Cerebellar cortex (tissue), 1 donor: ENCODE measurements around the gene CSPG5.

Experiments
- DNase-seq: peaks from one replicate; pipeline ENCODE4 v3.0.0-alpha.2; 2015; ENCODE audit warnings: low spot score

CSPG5 gene

DNA sequence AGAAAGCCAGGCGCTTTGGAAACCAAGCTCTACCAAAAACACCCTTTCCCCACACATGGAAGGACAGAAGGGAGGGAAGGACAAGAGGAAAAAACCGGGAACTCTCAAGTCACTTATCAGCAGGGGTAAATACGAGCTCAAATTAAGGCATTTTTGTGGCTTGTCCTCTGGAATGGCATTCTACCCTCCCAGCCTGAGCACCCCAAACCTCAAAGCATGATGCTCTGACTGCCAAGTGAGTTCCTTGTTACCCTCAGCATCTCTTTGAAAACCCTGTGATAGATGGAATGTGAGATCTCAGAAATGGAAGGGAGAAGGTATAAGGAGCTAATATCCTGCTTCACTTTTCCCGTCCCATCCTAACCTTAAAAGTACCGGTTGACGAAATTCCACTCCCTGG lies 8.1 kb upstream of the CSPG5 start:
- no peak for DNase-seq

- no peak for DNase-seq
Observed at GRCh38 chr3:47583320-47584075, 4.8 kb upstream of the CSPG5 start.

DNA sequence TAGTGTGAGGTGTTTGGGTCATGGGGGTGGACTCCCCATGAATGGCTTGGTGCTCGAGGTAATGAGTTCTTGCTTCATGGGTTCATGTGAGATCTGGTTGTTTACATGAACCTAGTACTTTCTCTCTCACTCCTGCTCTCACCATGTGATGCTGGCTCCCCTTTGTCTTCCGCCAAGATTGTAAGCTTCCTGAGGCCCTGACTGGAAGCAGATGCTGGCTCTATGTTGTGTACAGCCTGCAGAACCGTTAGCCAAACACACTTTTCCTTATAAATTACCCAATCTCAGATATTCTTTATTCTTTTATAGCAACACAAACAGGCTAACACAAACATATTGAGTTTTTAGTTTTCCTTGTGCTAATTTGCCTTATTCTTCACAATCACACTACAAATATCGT lies 3.2 kb upstream of the CSPG5 start:
- no peak for DNase-seq

DNA sequence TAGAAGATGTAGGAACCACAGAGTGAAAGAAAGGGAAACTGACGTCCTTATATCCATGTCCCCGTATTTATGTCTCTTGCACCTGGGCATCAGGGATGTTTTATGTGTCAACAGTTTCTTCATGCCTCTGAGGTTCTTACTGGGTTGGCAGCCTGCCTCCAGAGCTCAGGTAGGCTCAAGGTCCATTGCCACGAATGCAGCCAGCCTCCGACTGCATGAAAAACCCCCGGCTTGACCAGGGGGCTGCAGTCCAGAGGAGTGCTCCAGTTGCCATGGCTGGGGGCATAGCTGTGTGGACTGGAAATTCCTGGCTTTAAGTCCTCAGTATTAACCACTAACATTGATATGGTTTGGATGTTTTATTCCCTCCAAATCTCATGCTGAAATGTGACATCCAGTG lies 2.8 kb upstream of the CSPG5 start:
- DNase-seq: no peak

DNA sequence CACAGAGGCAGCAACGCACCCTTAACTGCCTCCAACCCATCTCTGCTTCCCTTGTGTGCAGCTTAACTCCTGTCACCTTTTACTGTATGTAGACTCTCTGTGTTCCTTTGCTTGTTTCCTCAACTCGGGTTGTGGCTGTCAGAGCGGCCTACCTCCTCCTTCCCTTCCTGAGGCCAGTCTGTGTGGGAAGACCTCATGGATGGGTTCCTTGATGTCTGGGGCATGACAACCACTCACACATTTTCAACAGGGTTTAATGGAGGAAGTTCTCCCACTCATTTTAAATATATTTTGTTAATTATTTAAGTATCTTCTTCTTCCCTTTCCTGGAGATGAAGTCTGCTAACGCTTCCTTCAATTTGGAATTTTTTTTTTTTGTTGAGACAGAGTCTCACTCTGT lies 1.8 kb upstream of the CSPG5 start:
- peak; percentile 24 for DNase-seq

- DNase-seq: no peak
Observed at GRCh38 chr3:47579875-47580274, 1.2 kb upstream of the CSPG5 start.

DNA sequence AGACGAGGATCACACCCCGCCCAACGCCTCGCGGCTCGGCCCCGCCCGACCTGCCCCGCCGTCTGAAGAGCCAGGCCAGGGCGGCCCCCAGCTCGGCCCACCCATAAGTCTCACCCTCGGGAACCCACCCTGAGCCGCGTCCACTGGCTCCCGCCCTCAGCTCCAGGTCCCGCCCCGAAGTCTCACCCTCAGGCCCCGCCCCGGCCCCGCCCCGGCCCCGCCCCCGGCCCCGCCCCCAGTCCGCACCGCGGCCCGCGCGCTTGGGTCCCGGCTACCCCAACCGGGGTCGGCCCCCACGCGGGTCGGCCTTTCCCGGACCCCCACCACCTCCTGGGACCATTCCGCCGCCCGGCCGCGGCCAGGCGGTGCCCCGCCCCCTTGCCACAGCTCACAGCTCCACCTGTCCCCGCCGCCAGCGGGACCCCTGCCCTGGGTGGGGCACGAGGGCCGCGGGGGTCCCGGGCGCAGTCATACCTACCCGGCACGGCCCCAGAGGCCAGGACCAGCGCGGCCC lies 489 bp downstream of the CSPG5 start:
- DNase-seq: peak; percentile 31

GRCh38 chr3:47577583-47578118 lies 1.0 kb downstream of the CSPG5 start:
- DNase-seq: no peak

DNA sequence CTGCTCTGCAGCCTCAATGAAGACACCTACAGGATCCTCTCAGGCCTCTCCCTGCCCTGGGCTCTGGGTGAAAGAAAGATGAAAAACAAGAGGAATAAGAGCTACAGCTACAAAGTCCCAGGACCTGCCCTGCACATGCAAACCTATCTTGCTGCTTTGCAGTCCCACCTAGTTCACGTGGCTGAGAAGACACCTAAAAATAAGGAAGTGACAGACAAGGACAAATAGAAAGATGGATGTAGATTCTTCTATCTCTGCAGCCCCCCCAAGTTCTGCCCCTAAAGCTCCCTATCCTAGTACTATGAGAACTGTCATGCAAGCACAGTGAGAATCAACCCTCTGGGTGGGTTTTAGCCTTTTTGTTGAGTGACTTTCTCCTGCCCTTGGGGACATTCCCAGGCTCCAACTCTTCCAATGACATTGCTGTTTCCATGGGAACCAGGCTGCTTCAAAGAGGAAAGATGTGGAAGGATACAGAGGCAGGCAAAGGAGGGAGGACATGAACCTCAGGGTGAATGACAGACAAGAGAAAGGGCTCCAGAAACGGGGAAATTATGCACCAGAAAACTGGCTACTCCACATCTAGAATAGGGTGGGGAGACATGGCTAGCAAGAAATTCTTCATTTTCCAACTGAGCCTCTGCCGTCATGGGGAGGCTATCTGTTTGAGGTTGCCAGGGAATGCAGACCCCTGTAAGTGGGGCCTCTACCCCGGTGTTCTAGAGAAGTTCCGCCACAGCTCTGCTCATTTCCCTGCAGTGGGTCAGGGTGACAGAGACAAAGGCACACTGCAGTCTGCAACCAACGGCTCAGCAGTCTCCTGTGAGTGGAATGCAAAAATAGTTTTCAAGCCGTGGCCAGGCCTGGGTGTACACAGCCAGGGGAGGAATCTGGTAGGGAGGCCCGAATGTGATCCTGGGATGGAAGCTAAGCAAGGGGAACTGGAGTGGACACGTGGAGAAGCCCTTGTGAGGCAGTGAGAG lies 5.2 kb downstream of the CSPG5 start:
- DNase-seq: no peak

DNA sequence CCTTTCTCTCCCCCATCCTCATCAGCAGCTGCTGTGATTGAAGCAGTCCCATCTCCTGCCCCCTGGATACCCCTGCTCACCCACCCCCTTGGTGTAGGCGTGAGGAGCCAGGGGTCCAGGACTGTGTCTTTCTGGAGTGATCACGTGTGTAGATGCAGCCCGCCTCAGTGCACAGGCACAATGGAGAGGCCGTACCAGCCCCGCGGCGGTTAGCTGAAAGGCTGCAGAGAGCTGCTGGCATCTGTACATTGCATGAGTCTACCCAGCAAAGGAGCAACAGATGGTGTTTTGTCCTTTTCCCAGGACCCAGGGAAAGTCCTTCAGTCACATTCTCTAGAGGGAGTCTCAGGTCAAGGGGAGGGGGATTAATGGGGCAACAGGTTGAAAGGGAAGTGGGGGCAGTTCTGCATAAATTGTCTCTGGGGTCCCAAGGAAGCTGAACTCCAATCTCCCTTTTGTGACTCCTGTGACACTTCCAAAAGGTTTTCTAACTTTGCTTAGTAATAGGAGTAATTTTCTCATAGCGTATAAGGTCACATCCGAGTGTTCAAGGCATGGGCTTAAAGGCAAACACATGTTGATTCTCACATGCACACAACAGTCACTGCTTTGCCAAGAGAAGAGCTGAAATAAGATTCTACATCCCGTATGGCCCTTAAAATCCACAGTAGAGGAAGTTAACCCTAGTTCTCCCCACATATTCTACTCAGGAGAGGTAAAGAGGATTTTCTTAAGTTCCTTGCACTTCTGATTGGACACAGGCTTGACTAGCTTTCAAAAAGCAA lies 7.1 kb downstream of the CSPG5 start:
- peak; percentile 42 for DNase-seq

DNA sequence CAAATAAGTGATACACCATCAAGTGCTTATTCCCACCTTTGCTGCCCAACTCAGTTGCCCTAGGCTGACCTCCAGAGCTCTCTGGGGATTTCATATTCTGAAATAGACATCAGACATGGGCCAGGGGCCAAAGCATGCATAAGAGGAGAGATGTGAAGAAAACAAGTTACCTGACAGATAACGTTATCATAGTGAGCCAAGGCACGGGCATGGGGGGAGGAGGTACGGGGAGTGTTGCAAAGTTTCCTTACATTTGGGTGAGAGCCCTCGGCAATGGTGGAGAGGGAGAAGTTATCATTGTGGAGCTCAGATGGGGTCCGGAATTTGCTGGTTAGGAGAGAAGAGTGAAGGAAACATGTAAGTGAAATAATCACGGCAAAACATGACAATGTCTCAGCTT lies 9.8 kb downstream of the CSPG5 start:
- DNase-seq: no peak

DNA sequence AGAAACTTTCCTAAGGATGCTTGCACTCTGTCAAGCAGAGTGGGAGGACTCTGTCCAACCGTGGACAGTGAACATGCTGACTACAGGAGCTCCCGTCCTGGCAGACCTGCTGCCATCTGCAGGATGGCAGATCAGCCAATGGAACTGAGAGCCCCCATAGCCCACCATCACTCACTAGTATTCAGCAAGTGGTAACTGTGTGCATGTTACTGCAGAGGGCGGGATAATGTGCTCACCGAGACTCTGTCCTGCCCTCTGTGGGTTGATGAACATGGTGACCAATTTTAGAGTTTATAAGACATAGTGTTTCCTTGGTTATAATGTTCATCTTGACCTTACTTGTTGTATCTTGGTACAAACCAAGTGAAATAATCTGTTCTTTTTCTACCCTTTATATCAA lies 11.5 kb downstream of the CSPG5 start:
- DNase-seq: no peak

GRCh38 chr3:47566667-47567066 lies 12.0 kb downstream of the CSPG5 start:
- no peak for DNase-seq

- no peak for DNase-seq
Observed at GRCh38 chr3:47565734-47566550, 12.7 kb downstream of the CSPG5 start.

DNA sequence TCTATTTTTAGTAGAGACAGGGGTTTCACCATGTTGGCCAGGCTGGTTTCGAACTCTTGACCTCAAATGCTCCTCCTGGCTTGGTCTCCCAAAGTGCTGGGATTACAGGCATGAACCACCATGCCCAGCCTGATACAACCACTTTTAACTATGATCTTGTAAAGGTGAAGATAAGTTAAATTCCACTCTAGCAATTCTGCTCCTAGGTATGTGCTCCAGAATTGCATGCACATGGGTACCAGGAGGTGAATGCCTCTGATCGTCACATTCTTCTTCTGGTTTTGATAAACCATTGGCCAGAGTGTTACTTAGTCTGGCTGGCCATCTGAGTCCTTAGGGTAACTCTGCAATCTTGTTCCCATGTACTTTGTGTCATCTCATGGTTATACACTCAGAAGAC lies 22.3 kb downstream of the CSPG5 start:
- no peak for DNase-seq

- no peak for DNase-seq
Observed at GRCh38 chr3:47554335-47554734, 24.3 kb downstream of the CSPG5 start.

DNA sequence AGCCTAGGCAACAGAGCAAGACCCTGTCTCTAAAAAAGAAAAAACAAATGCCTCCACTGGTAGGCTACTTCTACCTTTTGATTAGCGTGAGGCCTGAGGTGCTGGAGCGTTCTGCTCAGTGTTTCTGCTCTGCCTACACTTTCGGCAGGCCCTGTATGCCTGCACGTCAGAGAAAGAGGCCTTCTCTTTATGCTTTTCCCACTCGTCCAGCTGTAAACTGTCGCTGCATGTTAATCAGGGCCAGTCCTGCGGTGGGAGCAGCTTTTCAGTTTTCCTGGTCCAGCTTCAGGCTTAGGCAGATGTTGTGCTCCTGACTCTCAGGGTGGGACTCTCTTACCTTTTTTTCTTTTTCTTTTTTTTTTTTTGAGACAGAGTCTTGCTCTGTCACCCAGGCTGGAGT lies 25.3 kb downstream of the CSPG5 start:
- DNase-seq: no peak

- peak; percentile 72 for DNase-seq
Observed at GRCh38 chr3:47542471-47543173, 36.0 kb downstream of the CSPG5 start.

DNA sequence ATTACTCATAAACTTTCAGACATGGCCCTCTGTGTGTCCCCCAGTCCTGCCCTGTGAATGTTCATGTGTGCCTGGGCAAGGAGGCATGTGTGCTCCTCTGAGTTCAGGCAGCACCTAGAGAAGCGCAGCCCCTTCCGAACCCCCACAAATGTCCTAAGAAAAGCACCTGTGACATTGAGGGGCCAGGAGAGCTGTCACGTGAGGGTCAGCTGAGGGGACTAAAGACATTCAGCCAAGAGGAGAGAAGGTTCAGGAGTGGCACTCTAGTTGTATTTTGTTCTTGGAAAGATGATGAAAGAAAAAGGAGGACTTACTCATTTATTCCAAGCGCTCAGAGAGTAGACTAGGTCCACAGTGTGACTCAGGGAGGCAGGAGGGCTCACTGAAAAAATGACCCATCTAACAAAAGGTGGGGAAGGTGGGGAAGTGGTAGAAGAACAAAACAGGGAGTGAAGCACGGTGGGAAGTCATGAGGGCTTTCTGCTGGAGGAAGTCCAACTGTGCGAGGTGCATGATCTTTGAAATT lies 37.0 kb downstream of the CSPG5 start:
- no peak for DNase-seq

- no peak for DNase-seq
Observed at GRCh38 chr3:47540281-47540680, 38.4 kb downstream of the CSPG5 start.
